ENCODE results near the gene SIX5.

The SIX5 gene

DNA sequence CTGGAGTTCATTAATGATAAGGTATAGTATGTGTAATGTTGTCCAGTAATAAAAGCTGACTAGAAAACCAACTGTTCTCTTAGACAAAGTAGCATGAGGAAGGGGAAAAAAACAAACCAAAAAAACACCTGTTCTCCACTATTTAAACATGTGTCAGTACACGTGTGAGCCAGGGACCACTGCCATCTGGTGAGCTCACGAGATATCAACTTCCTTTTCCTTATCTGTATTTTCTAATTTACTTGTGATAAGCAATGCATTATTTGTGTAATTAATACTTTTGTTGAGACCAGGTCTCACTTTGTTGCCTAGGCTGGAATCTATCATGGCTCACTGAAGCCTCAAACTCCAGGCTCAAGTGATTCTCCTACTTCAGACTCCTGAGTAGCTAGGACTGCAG, 4.3 kb upstream of the SIX5 start:
- no peak for DNase-seq (ENCODE audit: low spot score)

- no peak for DNase-seq (ENCODE audit: low spot score)
Measured at GRCh38 chr19:45772912-45773311, 3.9 kb upstream of the SIX5 start.

DNA sequence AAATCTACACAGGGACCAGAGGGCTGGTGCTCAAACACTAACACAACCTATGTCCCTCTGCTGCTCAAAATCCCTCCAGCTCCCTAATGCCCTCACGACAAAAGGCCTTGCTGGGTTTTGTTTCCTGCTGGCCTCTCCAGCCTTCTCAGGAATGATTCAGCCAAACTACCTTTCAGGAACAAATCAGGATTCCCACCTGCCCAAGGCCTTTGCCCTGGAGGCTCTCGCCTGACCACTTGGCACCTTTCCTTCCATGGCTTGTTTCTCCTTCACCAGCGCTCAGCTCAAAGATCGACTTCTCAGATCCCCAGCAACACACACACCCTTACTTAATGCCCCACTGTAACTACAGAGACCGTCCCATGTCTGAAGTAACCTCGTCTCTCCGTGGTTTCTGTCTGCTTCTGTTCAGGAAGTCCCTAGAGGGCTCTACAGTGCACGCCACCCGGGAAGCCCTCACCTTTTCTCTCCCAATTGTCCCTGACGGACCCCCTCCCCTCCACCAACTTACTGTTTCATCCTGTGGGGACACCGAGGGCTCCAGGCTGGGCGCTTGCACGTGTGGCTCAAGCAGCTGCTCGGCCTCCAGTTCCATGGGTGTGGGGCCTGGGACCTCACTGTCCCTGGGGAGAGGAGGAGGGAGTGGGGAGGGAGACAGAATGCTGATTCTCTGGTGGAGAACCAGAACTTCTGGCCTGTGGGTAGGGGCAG, 3.2 kb upstream of the SIX5 start:
- DNase-seq (ENCODE audit: low spot score), result no peak

GRCh38 chr19:45771311-45771933, 2.4 kb upstream of the SIX5 start:
- no peak for DNase-seq (ENCODE audit: low spot score)

- DNase-seq (ENCODE audit: low spot score), result peak; percentile 96
Measured at GRCh38 chr19:45770192-45771101, 1.4 kb upstream of the SIX5 start.

- no peak for DNase-seq (ENCODE audit: low spot score)
Measured at GRCh38 chr19:45769821-45770191, 754 bp upstream of the SIX5 start.

GRCh38 chr19:45768655-45768983, 433 bp downstream of the SIX5 start:
- peak; percentile 62 for DNase-seq (ENCODE audit: low spot score)

DNA sequence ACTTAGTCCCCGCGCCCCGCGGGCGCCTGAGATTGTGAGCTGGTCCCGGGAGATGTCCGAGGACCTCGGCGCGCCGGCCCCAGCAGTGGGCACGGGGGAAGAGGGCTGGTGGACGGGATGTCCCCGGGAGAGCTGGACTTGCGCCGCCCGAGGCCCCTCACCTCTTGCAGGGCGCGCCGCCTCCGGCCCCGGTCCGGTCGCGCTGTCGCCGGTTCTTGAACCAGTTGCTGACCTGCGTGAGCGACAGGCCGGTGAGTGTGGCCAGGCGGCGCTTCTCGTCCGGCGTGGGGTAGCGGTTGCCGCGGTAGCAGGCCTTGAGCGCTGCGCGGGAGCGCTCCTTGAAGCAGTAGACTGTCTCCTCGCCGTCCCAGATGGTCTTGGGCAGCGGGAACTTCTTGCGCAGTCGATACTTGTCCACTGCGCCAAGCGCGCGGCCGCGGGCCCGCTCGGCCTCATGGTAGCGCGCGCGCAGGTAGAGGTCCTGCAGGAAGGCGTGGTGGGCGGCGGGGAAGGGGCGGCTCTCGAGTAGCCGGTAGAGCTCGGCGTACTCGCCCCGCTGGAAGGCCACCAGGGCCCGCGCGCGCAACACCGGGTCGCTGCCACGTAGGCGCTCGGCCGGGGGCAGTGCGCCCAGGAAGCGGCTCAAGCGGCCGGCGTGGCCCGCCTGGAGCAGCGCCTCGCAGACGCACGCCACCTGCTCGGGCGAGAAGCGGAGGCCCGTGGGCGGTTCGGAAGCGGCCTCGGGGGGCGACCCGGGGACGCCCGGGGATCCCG, 984 bp downstream of the SIX5 start:
- DNase-seq (ENCODE audit: low spot score), result peak; percentile 54

- DNase-seq (ENCODE audit: low spot score), result peak; percentile 91
Measured at GRCh38 chr19:45767410-45767880, 1.6 kb downstream of the SIX5 start.

DNA sequence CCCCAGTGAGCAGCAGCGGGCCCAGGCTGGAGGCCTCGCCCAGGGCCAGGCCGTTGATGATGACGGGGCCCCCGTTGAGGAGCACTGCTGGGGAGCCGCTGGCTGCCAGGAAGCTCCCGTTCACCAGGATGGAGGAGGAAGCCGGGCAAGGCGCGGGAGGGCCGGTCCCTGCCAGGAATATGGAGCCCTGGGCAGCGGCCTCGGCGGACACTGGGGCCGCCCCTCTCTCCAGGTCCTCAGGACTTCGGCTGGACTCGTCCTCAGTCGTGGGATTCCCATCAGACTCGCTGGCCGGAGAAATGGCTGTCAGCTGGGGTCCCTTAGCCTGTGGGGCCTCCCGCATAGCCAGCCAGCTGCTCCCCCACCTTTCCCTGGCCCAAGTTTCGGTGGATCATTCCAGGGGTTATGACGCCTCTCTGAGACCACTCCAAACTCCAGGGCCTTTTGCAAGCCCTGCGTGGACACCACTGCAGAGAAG, 2.1 kb downstream of the SIX5 start:
- DNase-seq (ENCODE audit: low spot score), result peak; percentile 71

GRCh38 chr19:45766296-45766868, 2.7 kb downstream of the SIX5 start:
- no peak for DNase-seq (ENCODE audit: low spot score)

DNA sequence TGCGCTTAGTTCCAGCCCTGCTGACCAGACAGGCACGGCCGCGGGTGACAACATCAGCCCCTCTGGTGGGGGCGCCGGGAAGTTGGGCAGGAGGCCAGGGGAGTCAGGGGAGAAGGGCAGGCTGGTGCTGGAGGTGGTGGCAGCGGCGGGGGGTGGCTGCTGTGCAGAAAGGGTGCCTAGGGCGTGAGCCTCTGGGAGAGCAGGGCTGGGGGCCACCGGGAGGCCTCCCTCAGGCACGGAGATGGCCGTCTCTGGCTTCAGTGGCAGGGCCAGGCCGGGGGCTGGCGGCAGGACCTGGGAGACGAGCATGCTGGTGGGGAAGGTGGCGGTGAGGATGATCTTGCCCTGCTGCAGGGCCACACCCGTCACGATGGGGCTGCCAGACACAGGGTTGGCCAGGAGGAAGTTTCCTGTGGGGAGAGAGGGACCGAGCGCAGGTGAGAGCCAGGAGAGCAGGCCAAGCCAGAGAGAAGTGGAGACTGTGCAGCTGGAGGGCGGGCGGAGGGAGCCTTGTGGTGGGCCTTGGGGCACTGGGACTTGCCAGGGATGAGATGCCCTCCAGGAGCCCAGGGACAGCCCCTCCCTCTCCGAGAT, 3.3 kb downstream of the SIX5 start:
- no peak for DNase-seq (ENCODE audit: low spot score)

DNA sequence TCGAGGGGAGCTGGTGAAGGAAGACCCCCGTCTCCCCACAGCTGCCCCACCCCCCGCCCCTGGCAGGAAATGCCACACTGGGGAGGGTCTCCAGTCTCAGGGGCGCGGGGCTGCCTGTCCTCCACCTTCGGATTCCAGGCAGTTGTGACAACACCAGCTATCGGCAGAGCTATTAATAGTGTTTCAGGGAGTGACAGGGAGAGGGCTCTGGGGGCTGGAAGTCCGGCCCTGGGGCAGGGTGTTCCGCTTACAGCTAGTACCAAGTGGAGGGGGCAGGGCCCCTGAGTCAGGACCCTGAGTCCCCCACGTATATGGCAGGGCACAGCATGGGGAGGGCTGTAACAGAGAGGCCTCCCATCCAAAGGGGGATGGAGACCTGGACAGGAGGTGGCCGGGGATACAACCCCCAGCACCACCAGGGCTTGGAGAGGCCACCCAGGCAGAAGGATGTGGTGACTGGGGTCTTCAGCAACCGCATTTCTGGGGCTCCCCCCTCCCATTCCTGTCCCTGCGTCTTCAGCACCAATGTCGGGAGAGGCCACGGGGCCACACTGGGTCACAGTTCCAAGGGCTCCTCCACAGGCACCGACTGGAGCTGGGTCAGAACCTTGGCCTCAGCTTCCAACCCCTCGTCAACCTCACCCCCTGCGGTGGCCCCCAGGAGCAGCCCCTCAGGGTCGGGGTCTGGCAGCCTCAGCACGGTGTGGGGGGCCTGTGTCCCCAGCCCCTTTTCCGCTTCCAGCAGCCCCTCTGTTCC, 3.9 kb downstream of the SIX5 start:
- no peak for DNase-seq (ENCODE audit: low spot score)

- no peak for DNase-seq (ENCODE audit: low spot score)
Measured at GRCh38 chr19:45764475-45764874, 4.6 kb downstream of the SIX5 start.

DNA sequence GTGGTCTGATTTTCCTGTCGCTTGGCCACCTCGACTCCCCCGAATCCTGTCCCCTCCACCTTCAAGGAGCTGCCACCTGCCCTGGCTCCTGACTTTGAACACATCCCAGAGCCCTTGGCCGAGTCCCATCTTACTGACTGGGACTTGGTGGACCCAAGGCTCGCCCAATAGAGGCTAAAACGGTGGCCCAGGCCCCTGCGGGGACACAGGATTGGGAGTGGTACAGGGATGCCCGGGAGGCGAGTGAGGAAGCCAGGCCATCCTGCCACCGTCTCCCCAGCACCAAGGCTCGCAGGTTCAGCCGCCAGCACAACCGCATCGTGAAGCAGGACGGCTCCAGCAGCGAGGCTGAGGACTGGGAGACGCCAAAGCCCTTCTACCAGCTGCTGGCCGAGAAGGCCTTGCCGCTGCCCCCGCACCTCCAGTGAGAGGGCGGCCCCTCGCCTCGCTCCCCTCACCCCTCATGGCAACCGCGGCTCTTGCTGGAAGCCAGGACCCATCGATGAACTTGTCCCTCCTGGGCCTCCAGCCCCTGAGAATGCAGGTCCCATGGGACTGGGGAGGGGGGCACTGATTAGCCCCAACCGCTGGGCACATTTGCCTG, 5.3 kb downstream of the SIX5 start:
- DNase-seq (ENCODE audit: low spot score), result peak; percentile 23

- DNase-seq (ENCODE audit: low spot score), result no peak
Measured at GRCh38 chr19:45762870-45763631, 6.0 kb downstream of the SIX5 start.

GRCh38 chr19:45761714-45762113, 7.3 kb downstream of the SIX5 start:
- no peak for DNase-seq (ENCODE audit: low spot score)

DNA sequence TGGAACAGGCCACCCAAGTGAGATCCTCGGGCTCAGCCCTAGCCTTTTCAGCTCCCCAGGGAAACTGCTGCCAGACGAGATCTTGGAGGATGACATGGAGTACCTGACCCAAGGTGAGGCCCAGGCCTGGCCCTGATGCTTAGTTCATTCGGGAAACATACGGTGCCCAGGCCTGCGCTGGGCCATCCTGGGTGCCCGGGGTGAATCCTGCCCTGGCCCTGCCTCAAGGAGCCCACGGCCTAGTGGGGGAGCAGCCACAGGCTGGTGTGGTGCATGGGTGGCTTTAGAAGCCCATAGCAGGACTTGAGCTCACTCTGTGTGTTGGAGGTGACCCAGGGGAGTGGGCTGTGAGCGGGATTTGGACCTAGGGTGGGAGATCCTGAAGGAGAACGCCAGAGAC, 10.1 kb downstream of the SIX5 start:
- DNase-seq (ENCODE audit: low spot score), result no peak

- DNase-seq (ENCODE audit: low spot score), result no peak
Measured at GRCh38 chr19:45757695-45758094, 11.4 kb downstream of the SIX5 start.
